Measurements from ENCODE around the gene KRT86.

DNA sequence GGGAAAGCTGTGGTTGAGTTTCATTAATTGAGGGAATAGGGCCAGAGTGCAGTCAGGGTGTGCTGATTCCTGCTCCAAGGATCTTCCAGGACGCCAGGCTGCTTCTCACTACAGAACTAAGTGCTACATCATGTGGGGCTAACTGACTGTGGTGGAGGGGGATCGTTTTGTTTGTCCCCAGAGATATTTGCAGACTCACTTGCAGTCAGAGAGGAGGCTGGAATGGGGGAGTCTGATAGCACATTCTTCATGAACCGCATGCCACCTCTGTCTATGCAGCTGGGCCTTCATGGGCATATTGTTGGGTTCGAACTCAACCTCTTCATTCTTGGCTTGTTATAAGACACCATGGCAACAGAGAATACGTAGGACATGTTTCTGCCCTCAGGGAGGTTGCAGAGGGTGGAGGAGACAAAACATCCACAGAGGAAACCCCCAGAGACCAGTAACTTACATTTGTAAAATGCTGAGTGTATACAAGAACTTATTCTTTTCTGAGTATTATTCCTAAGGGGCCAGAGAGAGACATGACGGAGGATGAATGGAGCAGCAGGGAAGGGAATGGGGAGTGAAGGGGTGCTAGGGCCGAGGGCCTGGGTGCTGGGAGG lies 28.4 kb upstream of the KRT86 start:
- no peak for TF ChIP-seq POLR2A (IDR thresholded peaks at IDR 0.05)
- TF ChIP-seq, protein P1, sequence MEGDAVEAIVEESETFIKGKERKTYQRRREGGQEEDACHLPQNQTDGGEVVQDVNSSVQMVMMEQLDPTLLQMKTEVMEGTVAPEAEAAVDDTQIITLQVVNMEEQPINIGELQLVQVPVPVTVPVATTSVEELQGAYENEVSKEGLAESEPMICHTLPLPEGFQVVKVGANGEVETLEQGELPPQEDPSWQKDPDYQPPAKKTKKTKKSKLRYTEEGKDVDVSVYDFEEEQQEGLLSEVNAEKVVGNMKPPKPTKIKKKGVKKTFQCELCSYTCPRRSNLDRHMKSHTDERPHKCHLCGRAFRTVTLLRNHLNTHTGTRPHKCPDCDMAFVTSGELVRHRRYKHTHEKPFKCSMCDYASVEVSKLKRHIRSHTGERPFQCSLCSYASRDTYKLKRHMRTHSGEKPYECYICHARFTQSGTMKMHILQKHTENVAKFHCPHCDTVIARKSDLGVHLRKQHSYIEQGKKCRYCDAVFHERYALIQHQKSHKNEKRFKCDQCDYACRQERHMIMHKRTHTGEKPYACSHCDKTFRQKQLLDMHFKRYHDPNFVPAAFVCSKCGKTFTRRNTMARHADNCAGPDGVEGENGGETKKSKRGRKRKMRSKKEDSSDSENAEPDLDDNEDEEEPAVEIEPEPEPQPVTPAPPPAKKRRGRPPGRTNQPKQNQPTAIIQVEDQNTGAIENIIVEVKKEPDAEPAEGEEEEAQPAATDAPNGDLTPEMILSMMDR (IDR thresholded peaks at IDR 0.05 in 8 of 11, conservative IDR thresholded peaks at IDR 0.05 in 3 of 11) = no peak
- no peak for TF ChIP-seq POLR2AphosphoS5 (IDR thresholded peaks at IDR 0.05)

Data from spleen (tissue), 7 donors.